ENCODE data around the gene FAM174A. TPM values are rescaled to one million over a fixed set of nuclear protein-coding genes. Genes with fewer than 3 reads are reported as not detected.

FAM174A gene
- total and polyA plus RNA-seq, 2 donors (not counting 3 experiments of a cell fraction or from before 2014, with no cell fraction given) = 11.8 to 15.2 TPM

DNA sequence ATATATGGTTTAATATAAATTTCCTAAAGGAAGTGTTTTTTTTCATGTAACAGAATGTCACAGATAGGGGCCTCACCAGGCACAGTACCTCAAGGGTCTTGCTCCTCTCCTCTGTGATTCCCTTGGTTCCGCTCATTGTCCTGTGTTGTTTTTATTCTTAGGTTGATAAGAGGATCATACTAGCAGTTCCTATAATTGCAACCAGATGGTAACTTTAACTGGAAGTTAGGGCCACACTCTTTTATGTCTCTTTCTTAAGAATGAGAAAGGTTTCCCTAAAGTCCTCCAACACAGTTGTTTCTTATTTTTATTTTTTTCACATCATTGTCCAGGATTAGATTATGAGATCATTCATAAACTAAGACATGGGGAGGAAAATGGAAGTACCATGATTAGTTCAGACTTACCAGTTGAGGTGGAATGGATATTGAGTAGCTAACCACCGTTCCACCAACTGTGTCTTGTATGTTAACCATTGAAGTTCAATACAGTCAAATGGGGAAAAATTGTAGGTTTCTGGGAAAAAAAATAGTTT lies 41.1 kb downstream of the FAM174A start:
- Histone ChIP-seq H3K36me3 (ENCODE audit: control insufficient read depth in 2 of 2, extremely low read depth in 1 of 2, insufficient read depth in 2 of 2, low read length in 2 of 2) (no peaks in the 10 kb centered on the region), H3K9me1 (replicated peaks; ENCODE audit: control insufficient read depth, extremely low read depth, insufficient read depth, low read length) (no peaks in the 10 kb centered on the region), H3K4me2 (ENCODE audit: insufficient read depth, low read length) (peak overlapping the region; percentile 73), H2AFZ (ENCODE audit: low read depth, low read length) (peak overlapping the region; percentile 58), H3K27me3 (ENCODE audit: control insufficient read depth in 2 of 2, insufficient read depth in 2 of 2, low read length in 2 of 2) (no peaks in the 10 kb centered on the region), H3K4me3 (replicated peaks in 1 of 3; ENCODE audit: insufficient read depth in 1 of 3, low read depth in 1 of 3, low read length in 3 of 3) (peak overlapping the region in 1 of 3 experiments; percentile 32), H3K79me2 (ENCODE audit: control insufficient read depth, insufficient read depth, low read length) (peaks cover 1% of the 10 kb centered on the region), H3K4me1 (ENCODE audit: control insufficient read depth, extremely low read depth, insufficient read depth, low read length) (peaks cover 24% of the 10 kb centered on the region), H3K9ac (replicated peaks; ENCODE audit: extremely low read depth, insufficient read depth, low read length) (peak overlapping the region; percentile 74), H4K20me1 (replicated peaks; ENCODE audit: control insufficient read depth, extremely low read depth, insufficient read depth, low read length) (no peaks in the 10 kb centered on the region), H3K9me3 (replicated peaks; ENCODE audit: control insufficient read depth, insufficient read depth, low read length) (no peaks in the 10 kb centered on the region), H3K27ac (ENCODE audit: insufficient read depth, low read depth, low read length) (peak overlapping the region; percentile 92)
- FAIRE-seq (peak; percentile 84), DNase-seq (ENCODE audit: low read depth, low spot score) (peak; percentile 83)
- POLR2A ChIA-PET = interaction anchor here (1.6 kb wide), 1 partner anchor 19 kb away, joined by 15 read pairs; no protein-coding TSS in a partner anchor
- intact Hi-C loops (cut with micrococcal nuclease) (loop anchor here (1.0 to 2.0 kb wide), 4 partner anchors 19 to 327 kb away; partner anchors contain the start of genes FAM174A and ST8SIA4), dilution Hi-C loops (cut with MboI; ENCODE audit: extremely low pct_ligation_motif_present, low sequenced_read_pairs) (no loop called here)
- TF ChIP-seq JUN (IDR thresholded peaks at IDR 0.05; ENCODE audit: borderline replicate concordance, insufficient read depth, insufficient read length, low read depth) (peak; percentile 63), MYC (IDR thresholded peaks at IDR 0.05; ENCODE audit: low read depth, low read length) (no peak), FOS (IDR thresholded peaks at IDR 0.05; ENCODE audit: borderline replicate concordance, insufficient read depth, low read length) (no peak), POLR2AphosphoS5 (IDR thresholded peaks at IDR 0.05; ENCODE audit: insufficient read depth, low read depth, low read length) (no peak), GATA2 (IDR thresholded peaks at IDR 0.05; ENCODE audit: insufficient read depth, insufficient read length, low read depth, low read length) (peak; percentile 40), EZH2 (IDR thresholded peaks at IDR 0.05; ENCODE audit: borderline replicate concordance, low read depth, low read length, severe bottlenecking) (no peak), POLR2A (IDR thresholded peaks at IDR 0.05; ENCODE audit: low read depth, low read length) (no peak)
- TF ChIP-seq, protein P1, sequence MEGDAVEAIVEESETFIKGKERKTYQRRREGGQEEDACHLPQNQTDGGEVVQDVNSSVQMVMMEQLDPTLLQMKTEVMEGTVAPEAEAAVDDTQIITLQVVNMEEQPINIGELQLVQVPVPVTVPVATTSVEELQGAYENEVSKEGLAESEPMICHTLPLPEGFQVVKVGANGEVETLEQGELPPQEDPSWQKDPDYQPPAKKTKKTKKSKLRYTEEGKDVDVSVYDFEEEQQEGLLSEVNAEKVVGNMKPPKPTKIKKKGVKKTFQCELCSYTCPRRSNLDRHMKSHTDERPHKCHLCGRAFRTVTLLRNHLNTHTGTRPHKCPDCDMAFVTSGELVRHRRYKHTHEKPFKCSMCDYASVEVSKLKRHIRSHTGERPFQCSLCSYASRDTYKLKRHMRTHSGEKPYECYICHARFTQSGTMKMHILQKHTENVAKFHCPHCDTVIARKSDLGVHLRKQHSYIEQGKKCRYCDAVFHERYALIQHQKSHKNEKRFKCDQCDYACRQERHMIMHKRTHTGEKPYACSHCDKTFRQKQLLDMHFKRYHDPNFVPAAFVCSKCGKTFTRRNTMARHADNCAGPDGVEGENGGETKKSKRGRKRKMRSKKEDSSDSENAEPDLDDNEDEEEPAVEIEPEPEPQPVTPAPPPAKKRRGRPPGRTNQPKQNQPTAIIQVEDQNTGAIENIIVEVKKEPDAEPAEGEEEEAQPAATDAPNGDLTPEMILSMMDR (IDR thresholded peaks at IDR 0.05; ENCODE audit: extremely low read depth in 1 of 2, insufficient read depth in 1 of 2, low read depth in 1 of 2, low read length in 2 of 2) = no peak
- TF ChIP-seq, protein P2, sequence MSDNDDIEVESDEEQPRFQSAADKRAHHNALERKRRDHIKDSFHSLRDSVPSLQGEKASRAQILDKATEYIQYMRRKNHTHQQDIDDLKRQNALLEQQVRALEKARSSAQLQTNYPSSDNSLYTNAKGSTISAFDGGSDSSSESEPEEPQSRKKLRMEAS (IDR thresholded peaks at IDR 0.05; ENCODE audit: insufficient read depth, insufficient read length) = no peak
- CTCF ChIA-PET = interaction anchor here (0.7 to 2.7 kb wide), 10 partner anchors 12 to 327 kb away, joined by 3 to 20 read pairs (median 3); partner anchors contain the start of genes FAM174A and ST8SIA4
- TSS peak; percentile 85 for BruUV-seq (replicated peaks)
